Activated B cell treated with CpG ODN at 0.5 μM for 24 hours (primary cell): ENCODE results near the gene PLS1. TPM values are rescaled to one million over a fixed set of nuclear protein-coding genes. Genes with fewer than 3 reads are reported as not detected.

ENCODE experiments used
- ATAC-seq: fragments of 200-7000 bp; cut with Tn5 transposase; one replicate; pipeline ENCODE4 v1.10.0; 2021; ENCODE audit warnings: low read depth, mild to moderate bottlenecking, moderate library complexity
- CTCF ChIA-PET: fragments of 350-600 bp; sonication (Branson Sonifier 250); formaldehyde crosslinking; loops from one replicate; lab custom pipeline; 2021; ENCODE audit warnings: antibody characterized with exemption; lab: Charles Lee
- POLR2A ChIA-PET: fragments of 350-600 bp; sonication (Branson Sonifier 250); formaldehyde crosslinking; loops from one replicate; lab custom pipeline; 2021; ENCODE audit warnings: antibody characterized with exemption; lab: Charles Lee
- DNase-seq: peaks from one replicate; pipeline ENCODE4 v3.0.0; 2022
- H3K27ac Mint-ChIP-seq: one replicate; pipeline ENCODE4 v1.8.0; 2020; ENCODE audit warnings: mixed read lengths
- H3K27me3 Mint-ChIP-seq: one replicate; pipeline ENCODE4 v1.8.0; 2021; ENCODE audit warnings: mixed read lengths
- H3K36me3 Mint-ChIP-seq: one replicate; pipeline ENCODE4 v1.8.0; 2021; ENCODE audit warnings: low read depth, mixed read lengths
- H3K4me1 Mint-ChIP-seq: one replicate; pipeline ENCODE4 v1.8.0; 2021; ENCODE audit warnings: mixed read lengths
- H3K4me3 Mint-ChIP-seq: one replicate; pipeline ENCODE4 v1.8.0; 2020; ENCODE audit warnings: mild to moderate bottlenecking, mixed read lengths
- H3K9me3 Mint-ChIP-seq: one replicate; pipeline ENCODE4 v1.8.0; 2020; ENCODE audit warnings: mixed read lengths
- intact Hi-C: fragments of 100-400 bp; cut with micrococcal nuclease; formaldehyde crosslinking; loops from one replicate; pipeline ENCODE4 v1.15.1; 2024
- total RNA-seq: library from RNA; stranded (reverse); gene quantifications from 2 replicates; pipeline ENCODE4 v1.2.3, GENCODE V29; 2022
- TF ChIP-seq, protein P1 (sequence below): fragments of 200-600 bp; IDR thresholded peaks from one replicate; pipeline ENCODE4 v1.8.0; 2022; ENCODE audit warnings: antibody characterized with exemption, mild to moderate bottlenecking

The PLS1 gene
- total RNA-seq, 1 donor from 2014 or later, result 0.91 TPM

GRCh38 chr3:142660383-142660782 lies 64.2 kb downstream of the PLS1 start:
- ChIA-PET CTCF (no interaction called here), POLR2A (no interaction called here)
- Mint-ChIP-seq H3K36me3 (no peaks in the 10 kb centered on the region), H3K9me3 (no peaks in the 10 kb centered on the region), H3K27ac (no peak overlapping the region), H3K4me3 (no peak overlapping the region), H3K4me1 (peaks cover 2% of the 10 kb centered on the region), H3K27me3 (no peaks in the 10 kb centered on the region)
- DNase-seq (no peak), ATAC-seq (no peak)
- TF ChIP-seq, protein P1, sequence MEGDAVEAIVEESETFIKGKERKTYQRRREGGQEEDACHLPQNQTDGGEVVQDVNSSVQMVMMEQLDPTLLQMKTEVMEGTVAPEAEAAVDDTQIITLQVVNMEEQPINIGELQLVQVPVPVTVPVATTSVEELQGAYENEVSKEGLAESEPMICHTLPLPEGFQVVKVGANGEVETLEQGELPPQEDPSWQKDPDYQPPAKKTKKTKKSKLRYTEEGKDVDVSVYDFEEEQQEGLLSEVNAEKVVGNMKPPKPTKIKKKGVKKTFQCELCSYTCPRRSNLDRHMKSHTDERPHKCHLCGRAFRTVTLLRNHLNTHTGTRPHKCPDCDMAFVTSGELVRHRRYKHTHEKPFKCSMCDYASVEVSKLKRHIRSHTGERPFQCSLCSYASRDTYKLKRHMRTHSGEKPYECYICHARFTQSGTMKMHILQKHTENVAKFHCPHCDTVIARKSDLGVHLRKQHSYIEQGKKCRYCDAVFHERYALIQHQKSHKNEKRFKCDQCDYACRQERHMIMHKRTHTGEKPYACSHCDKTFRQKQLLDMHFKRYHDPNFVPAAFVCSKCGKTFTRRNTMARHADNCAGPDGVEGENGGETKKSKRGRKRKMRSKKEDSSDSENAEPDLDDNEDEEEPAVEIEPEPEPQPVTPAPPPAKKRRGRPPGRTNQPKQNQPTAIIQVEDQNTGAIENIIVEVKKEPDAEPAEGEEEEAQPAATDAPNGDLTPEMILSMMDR, result no peak
- intact Hi-C loops, result no loop called here

- Mint-ChIP-seq H3K9me3 (no peaks in the 10 kb centered on the region), H3K36me3 (no peaks in the 10 kb centered on the region), H3K27me3 (no peaks in the 10 kb centered on the region), H3K4me1 (peaks cover 2% of the 10 kb centered on the region), H3K27ac (no peak overlapping the region), H3K4me3 (no peak overlapping the region)
- no peak for DNase-seq
- POLR2A ChIA-PET, result no interaction called here
- CTCF ChIA-PET, result no interaction called here
- intact Hi-C loops, result no loop called here
- ATAC-seq, result no peak
- TF ChIP-seq, protein P1, result no peak
Observed at GRCh38 chr3:142660893-142661292, 64.7 kb downstream of the PLS1 start.

GRCh38 chr3:142663865-142664264 lies 67.7 kb downstream of the PLS1 start:
- Mint-ChIP-seq H3K4me3 (no peak overlapping the region), H3K27ac (no peak overlapping the region), H3K4me1 (no peaks in the 10 kb centered on the region), H3K36me3 (no peaks in the 10 kb centered on the region), H3K9me3 (no peaks in the 10 kb centered on the region), H3K27me3 (no peaks in the 10 kb centered on the region)
- DNase-seq, result no peak
- ChIA-PET POLR2A (no interaction called here), CTCF (no interaction called here)
- no peak for ATAC-seq
- intact Hi-C loops, result no loop called here
- TF ChIP-seq, protein P1, result no peak

GRCh38 chr3:142664311-142664710 lies 68.1 kb downstream of the PLS1 start:
- Mint-ChIP-seq H3K9me3 (no peaks in the 10 kb centered on the region), H3K27me3 (no peaks in the 10 kb centered on the region), H3K4me3 (no peak overlapping the region), H3K36me3 (no peaks in the 10 kb centered on the region), H3K27ac (no peak overlapping the region), H3K4me1 (no peaks in the 10 kb centered on the region)
- TF ChIP-seq, protein P1, result no peak
- ATAC-seq, result no peak
- DNase-seq, result no peak
- ChIA-PET POLR2A (no interaction called here), CTCF (no interaction called here)
- intact Hi-C loops, result no loop called here

DNA sequence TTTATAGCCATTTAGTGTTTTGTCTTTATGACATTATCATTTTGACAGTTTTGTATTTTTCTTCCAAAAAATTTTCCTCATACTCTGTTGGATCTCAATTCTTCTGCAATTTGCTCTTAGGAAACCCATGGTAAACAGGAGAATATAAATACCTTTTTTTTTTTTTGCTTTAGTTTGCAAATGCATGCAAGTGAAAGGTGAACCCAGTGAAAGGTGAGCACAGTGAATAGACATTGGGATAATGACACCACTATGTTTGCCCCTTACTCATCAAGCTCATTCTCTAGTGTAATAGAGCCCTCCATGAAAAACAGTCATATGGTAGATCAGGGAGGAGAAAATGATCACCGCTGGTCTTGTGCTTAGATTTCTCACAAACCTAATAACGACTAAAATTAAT lies 68.6 kb downstream of the PLS1 start:
- intact Hi-C loops, result no loop called here
- ATAC-seq, result no peak
- Mint-ChIP-seq H3K9me3 (no peaks in the 10 kb centered on the region), H3K4me1 (no peaks in the 10 kb centered on the region), H3K4me3 (no peak overlapping the region), H3K36me3 (no peaks in the 10 kb centered on the region), H3K27me3 (no peaks in the 10 kb centered on the region), H3K27ac (no peak overlapping the region)
- TF ChIP-seq, protein P1, result no peak
- no peak for DNase-seq
- ChIA-PET POLR2A (no interaction called here), CTCF (no interaction called here)
